Stimulated activated CD4-positive, alpha-beta T cell treated with anti-CD3 and anti-CD28 coated beads, Interleukin-4, amount 100 ng/mL, for 1 hour (primary cell): ENCODE measurements around the gene CFAP58.

Experiments
- DNase-seq: peaks from one replicate; pipeline ENCODE4 v3.0.0-alpha.2; 2020

The CFAP58 gene

GRCh38 chr10:104334965-104335650, 18.5 kb upstream of the CFAP58 start:
- no peak for DNase-seq

- DNase-seq = no peak
These were observed 16.7 kb upstream of the CFAP58 start for GRCh38 chr10:104336821-104337467.

- no peak for DNase-seq
These were observed 16.1 kb upstream of the CFAP58 start for GRCh38 chr10:104337521-104337984.

GRCh38 chr10:104337985-104338735, 15.5 kb upstream of the CFAP58 start, which contains the start of gene ITPRIP:
Gene ITPRIP, minus strand, starts transcription at chr10:104338465. Its CDS starts 22,414 bp downstream, at chr10:104316051.
- peak; percentile 67 for DNase-seq

GRCh38 chr10:104339469-104340110, 14.0 kb upstream of the CFAP58 start:
- no peak for DNase-seq

GRCh38 chr10:104340111-104340526, 13.5 kb upstream of the CFAP58 start:
- DNase-seq = no peak

- DNase-seq = no peak
These were observed 13.0 kb upstream of the CFAP58 start for GRCh38 chr10:104340641-104341040.

GRCh38 chr10:104342941-104343411, 10.7 kb upstream of the CFAP58 start:
- DNase-seq = no peak

GRCh38 chr10:104344219-104344618, 9.4 kb upstream of the CFAP58 start:
- DNase-seq = no peak

- DNase-seq = no peak
These were observed 8.1 kb upstream of the CFAP58 start for GRCh38 chr10:104345515-104345914.

GRCh38 chr10:104345941-104346340, 7.7 kb upstream of the CFAP58 start:
- no peak for DNase-seq

GRCh38 chr10:104347295-104348045, 6.2 kb upstream of the CFAP58 start:
- no peak for DNase-seq

- DNase-seq = no peak
These were observed 5.0 kb upstream of the CFAP58 start for GRCh38 chr10:104348601-104349000.

GRCh38 chr10:104349623-104350126, 4.0 kb upstream of the CFAP58 start:
- DNase-seq = no peak

- DNase-seq = no peak
These were observed 3.5 kb upstream of the CFAP58 start for GRCh38 chr10:104350127-104350635.

GRCh38 chr10:104351061-104351702, 2.5 kb upstream of the CFAP58 start:
- no peak for DNase-seq

- no peak for DNase-seq
These were observed 1.7 kb upstream of the CFAP58 start for GRCh38 chr10:104351919-104352318.

GRCh38 chr10:104359811-104360210, 6.2 kb downstream of the CFAP58 start:
- DNase-seq = no peak

- DNase-seq = no peak
These were observed 14.3 kb downstream of the CFAP58 start for GRCh38 chr10:104367904-104368303.

- no peak for DNase-seq
These were observed 14.7 kb downstream of the CFAP58 start for GRCh38 chr10:104368381-104368780.

GRCh38 chr10:104371753-104372152, 18.1 kb downstream of the CFAP58 start:
- DNase-seq = no peak
